Activated CD8-positive, alpha-beta memory T cell treated with anti-CD3 and anti-CD28 coated beads, Interleukin-2, amount 10 ng/mL, durations not matched to agents 7 days and 5 days (primary cell): ENCODE measurements around the gene PAEP. TPM values are rescaled to one million over a fixed set of nuclear protein-coding genes. Genes with fewer than 3 reads are reported as not detected.

ENCODE experiments used
- ATAC-seq: fragments of 150-1000 bp; cut with Tn5 transposase; one replicate; pipeline ENCODE4 v1.10.0; 2021; ENCODE audit warnings: moderate library complexity
- CTCF ChIA-PET: fragments of 350-600 bp; sonication (Branson Sonifier 250); formaldehyde crosslinking; loops from one replicate; lab custom pipeline; 2021; ENCODE audit warnings: antibody characterized with exemption; lab: Charles Lee
- DNase-seq: peaks from one replicate; pipeline ENCODE4 v3.0.0-alpha.2; 2020
- H3K27ac Mint-ChIP-seq: one replicate; pipeline ENCODE4 v1.8.0; 2021; ENCODE audit warnings: mild to moderate bottlenecking, mixed read lengths
- H3K27me3 Mint-ChIP-seq: one replicate; pipeline ENCODE4 v1.8.0; 2021; ENCODE audit warnings: mixed read lengths
- H3K36me3 Mint-ChIP-seq: one replicate; pipeline ENCODE4 v1.8.0; 2021; ENCODE audit warnings: mild to moderate bottlenecking, mixed read lengths
- H3K4me1 Mint-ChIP-seq: one replicate; pipeline ENCODE4 v1.8.0; 2021; ENCODE audit warnings: mixed read lengths
- H3K4me3 Mint-ChIP-seq: one replicate; pipeline ENCODE4 v1.8.0; 2021; ENCODE audit warnings: mild to moderate bottlenecking, moderate library complexity, mixed read lengths
- H3K9me3 Mint-ChIP-seq: one replicate; pipeline ENCODE4 v1.8.0; 2022; ENCODE audit warnings: low read depth, mixed read lengths
- total RNA-seq, 2 experiments: library from RNA; stranded (reverse); gene quantifications; one replicate each; pipeline ENCODE4 v1.2.3, GENCODE V29; 2021

PAEP gene
- total RNA-seq, 2 experiments from 2014 or later, result not detected

DNA sequence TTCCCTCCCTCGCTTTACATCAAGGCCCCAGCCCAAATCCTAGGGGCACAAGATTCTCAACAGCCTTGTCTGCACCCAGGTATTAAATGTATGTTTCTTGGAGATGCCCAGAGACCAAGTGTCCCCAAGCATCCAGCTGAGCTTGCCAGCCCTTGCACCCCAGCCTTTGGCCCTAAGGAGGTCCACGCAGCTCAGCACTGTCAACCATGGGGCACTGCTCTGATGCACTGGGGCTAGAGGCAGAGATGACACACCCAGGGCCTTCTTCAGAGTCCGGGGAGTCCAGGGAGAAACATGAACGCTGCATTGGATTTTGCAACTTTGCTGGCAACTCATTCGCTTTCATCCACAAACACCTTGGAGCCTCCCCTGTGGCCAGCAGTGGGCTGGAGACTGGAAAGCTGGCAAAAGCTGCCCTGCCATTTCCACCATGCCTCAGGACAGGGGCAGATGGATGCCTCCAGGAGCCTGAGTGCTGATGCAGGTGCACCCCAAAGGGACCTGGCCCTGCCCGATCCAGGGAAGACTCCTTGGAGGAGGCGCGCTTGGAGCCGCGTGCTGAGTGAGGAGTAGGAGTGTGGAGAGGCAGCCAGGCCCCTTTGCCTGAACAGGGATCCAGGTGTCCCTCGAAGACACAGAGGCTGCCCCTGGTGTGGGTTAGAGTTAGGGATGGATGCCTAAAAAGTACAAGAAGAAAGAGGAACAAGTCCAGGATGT, 19.3 kb downstream of the PAEP start:
- CTCF ChIA-PET, result no interaction called here
- no peaks in the 10 kb centered on the region for H3K27me3 Mint-ChIP-seq
- H3K27ac Mint-ChIP-seq, result no peak overlapping the region
- DNase-seq (no peak), ATAC-seq (no peak)
- no peaks in the 10 kb centered on the region for H3K9me3 Mint-ChIP-seq
- no peak overlapping the region for H3K4me3 Mint-ChIP-seq
- no peaks in the 10 kb centered on the region for H3K36me3 Mint-ChIP-seq
- H3K4me1 Mint-ChIP-seq, result no peaks in the 10 kb centered on the region

DNA sequence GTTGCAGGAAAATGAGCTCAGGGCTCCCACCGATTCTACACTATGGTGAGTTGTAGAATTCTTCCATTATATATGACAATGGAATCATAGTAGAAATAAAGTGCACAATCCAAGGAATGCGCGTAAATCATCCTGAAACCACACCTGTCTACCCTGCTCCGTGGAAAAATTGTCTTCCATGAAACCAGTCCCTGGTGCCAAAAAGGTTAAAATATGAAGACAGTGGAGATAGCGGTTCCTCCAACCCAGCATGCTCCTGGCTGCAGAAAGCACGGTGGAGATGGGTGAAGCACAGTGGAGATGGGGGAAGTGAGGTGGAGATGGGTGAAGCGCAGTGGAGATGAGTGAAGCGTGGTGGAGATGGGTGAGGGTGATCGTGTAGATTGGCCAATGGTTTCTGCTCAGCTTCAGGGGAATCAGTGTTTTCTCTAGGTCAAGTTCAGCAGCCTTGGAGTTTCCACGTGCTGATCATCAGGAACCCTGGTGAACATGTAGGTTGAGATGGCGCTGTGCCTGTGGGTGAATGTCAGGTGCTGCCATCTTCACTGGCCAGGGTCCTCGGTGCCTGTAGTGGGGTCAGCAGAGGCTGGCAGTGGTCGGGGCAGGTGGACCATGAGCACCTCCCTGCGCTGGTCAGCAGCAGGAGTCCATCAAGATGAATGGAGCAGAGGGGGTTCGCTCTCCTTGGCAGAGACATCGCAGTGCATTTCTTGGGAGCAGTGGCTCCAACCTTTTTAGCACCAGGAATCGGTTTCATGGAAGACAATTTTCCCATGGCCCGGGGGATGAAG, 20.3 kb downstream of the PAEP start:
- H3K9me3 Mint-ChIP-seq, result no peaks in the 10 kb centered on the region
- H3K4me3 Mint-ChIP-seq, result no peak overlapping the region
- peak; percentile 32 for DNase-seq
- H3K27me3 Mint-ChIP-seq, result no peaks in the 10 kb centered on the region
- H3K36me3 Mint-ChIP-seq, result no peaks in the 10 kb centered on the region
- no peaks in the 10 kb centered on the region for H3K4me1 Mint-ChIP-seq
- no peak for ATAC-seq
- H3K27ac Mint-ChIP-seq, result no peak overlapping the region
- CTCF ChIA-PET, result no interaction called here

DNA sequence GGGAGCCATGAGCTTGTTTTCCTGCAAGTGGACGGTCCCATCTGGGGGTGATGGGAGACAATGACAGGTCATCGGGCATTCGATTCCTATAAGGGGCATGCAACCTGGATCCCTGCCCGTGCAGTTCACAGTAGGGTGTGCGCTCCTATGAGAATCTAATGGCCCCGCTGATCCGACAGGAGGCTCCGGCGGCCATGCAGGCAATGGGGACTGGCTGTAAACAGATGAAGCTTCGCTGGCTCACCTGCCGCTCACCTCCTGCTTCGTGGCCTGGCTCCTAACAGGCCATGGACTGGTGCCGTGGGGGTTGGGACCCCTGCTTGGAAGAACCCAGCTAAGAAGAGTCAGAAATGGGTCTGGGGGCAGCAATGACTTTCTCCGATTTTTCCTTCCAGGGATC, 21.0 kb downstream of the PAEP start:
- H3K27me3 Mint-ChIP-seq, result no peaks in the 10 kb centered on the region
- H3K27ac Mint-ChIP-seq, result no peak overlapping the region
- no peak for ATAC-seq
- CTCF ChIA-PET, result no interaction called here
- no peak overlapping the region for H3K4me3 Mint-ChIP-seq
- no peaks in the 10 kb centered on the region for H3K4me1 Mint-ChIP-seq
- H3K9me3 Mint-ChIP-seq, result no peaks in the 10 kb centered on the region
- H3K36me3 Mint-ChIP-seq, result no peaks in the 10 kb centered on the region
- DNase-seq, result no peak

DNA sequence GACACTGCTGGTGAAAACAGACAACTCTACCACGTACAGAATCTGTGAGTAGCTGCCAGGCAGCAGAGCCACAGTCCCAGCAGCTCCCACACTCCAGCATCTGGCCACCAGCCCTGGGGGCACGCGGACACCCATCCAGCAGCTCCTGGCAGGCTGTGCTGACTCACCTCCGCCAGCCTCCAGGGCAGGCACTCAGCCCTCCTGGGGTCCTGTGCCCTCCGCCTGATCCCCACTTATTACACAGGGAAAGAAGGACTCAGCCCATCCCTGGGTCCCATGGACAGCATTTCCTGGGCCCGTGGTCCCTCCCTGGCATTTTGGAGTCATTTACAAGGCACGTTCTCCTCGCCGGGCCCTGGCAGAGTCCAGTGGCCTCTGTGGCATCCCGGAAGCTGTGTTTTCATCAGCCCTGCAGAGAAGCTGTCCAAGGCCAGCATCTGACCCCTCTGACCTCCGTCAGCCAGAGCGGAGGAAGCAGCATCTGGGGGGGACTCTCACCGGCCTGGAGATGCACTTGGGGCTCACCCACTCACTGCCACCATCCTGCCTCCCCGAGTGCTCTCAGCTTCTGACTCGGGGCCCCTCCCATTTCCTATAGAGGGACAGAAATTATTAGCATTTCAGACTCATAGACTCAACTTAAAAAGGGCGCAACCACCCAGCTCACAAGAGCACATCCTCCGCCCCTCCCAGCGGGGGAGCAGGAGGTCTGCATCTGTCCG, 21.6 kb downstream of the PAEP start:
- H3K36me3 Mint-ChIP-seq, result no peaks in the 10 kb centered on the region
- H3K27me3 Mint-ChIP-seq, result no peaks in the 10 kb centered on the region
- ATAC-seq, result no peak
- CTCF ChIA-PET, result no interaction called here
- no peak for DNase-seq
- no peak overlapping the region for H3K27ac Mint-ChIP-seq
- H3K4me3 Mint-ChIP-seq, result no peak overlapping the region
- no peaks in the 10 kb centered on the region for H3K4me1 Mint-ChIP-seq
- H3K9me3 Mint-ChIP-seq, result no peaks in the 10 kb centered on the region

DNA sequence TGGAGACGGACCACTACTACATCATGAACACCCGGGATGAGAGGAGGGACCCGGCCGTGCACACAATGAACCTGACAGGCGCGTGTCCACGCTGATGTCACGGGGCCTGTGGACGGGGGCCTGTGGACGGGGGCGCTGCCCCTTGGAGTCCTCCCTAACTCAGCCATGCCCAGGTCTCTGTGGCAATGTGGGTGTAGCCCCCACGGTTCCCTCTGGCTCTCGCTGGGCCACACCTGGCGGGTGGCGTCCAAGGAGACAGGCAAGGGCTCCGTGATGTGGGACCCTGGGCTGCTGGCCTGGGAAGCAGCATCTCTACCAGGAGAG, 22.1 kb downstream of the PAEP start:
- CTCF ChIA-PET, result no interaction called here
- H3K27me3 Mint-ChIP-seq, result no peaks in the 10 kb centered on the region
- H3K9me3 Mint-ChIP-seq, result no peaks in the 10 kb centered on the region
- no peak overlapping the region for H3K27ac Mint-ChIP-seq
- no peaks in the 10 kb centered on the region for H3K36me3 Mint-ChIP-seq
- DNase-seq (no peak), ATAC-seq (no peak)
- H3K4me1 Mint-ChIP-seq, result no peaks in the 10 kb centered on the region
- H3K4me3 Mint-ChIP-seq, result no peak overlapping the region

DNA sequence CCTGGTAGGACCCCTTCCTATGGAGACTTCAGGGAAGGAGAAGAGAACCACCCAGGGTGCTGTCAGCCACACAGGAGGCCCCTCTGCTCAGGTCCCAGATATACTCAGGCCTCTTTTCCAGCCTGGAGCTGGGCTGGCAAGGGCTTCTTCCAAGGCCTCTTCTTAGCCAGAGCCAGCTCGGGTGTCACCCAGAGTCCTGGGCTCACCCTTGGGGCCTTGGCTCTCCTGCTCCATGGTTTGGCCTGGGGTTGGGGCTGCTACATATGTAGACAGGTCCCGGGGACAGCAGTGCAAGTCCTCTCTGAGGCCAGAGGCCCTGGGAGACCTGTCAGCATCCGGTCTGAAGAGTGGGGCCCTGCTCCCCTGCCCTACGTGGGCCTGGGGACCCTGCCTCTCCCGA, 22.8 kb downstream of the PAEP start:
- no peaks in the 10 kb centered on the region for H3K9me3 Mint-ChIP-seq
- H3K36me3 Mint-ChIP-seq, result no peaks in the 10 kb centered on the region
- H3K4me1 Mint-ChIP-seq, result no peaks in the 10 kb centered on the region
- CTCF ChIA-PET, result no interaction called here
- H3K27me3 Mint-ChIP-seq, result no peaks in the 10 kb centered on the region
- no peak overlapping the region for H3K27ac Mint-ChIP-seq
- ATAC-seq (no peak), DNase-seq (no peak)
- H3K4me3 Mint-ChIP-seq, result no peak overlapping the region

DNA sequence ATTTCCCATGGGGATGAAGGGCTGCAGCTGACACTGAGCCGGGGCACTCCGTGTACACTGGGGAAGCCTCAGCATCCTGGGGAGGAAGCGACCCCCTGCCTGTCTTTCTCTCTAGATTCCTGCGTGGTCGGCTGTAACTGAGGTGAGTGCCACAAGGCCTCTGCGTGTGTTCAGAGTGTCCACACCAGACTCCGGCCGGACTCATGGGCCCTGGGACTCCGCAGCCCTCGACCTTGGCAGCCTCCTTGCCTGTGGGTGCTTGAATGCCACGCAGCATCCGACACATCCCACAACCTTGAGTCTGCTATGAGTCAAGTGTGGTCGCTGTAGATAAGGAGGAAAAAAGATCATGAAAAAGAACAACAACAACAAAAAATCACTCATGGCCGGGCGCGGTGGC, 23.4 kb downstream of the PAEP start:
- no peak for DNase-seq
- no peak overlapping the region for H3K27ac Mint-ChIP-seq
- CTCF ChIA-PET, result no interaction called here

DNA sequence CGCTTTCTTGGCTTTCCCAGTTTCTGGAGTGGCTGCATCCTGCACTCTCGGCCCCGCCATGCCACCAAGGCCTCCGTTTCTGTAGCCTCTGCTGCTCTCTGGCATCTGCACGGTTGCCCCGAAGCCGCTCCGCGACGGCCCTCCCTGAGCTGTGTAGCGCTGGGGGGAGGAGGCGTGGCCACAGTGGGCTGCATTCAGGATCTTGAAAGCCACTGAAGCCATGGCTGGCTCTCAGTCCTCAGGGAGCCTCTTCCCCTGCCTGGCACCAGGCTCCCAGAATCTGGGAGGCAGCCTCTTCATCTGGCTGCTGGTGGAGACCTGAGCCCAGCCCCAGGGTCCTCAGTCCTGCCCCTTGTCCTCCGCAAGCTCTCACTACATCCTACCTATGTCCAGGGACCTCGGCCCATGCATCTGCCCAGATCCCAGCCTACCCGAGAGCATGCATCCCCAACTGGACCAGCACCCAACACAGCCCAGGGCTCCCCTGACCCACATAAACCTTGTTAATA, 25.1 kb downstream of the PAEP start:
- Mint-ChIP-seq H3K4me3 (no peak overlapping the region), H3K9me3 (no peaks in the 10 kb centered on the region), H3K36me3 (no peaks in the 10 kb centered on the region), H3K27me3 (no peaks in the 10 kb centered on the region), H3K4me1 (no peaks in the 10 kb centered on the region), H3K27ac (no peak overlapping the region)
- ATAC-seq, result no peak
- DNase-seq, result no peak
- CTCF ChIA-PET, result no interaction called here

More for the DNA sequence above, 23.4 kb downstream of the PAEP start:
- Mint-ChIP-seq H3K36me3 (no peaks in the 10 kb centered on the region), H3K4me3 (no peak overlapping the region), H3K9me3 (no peaks in the 10 kb centered on the region), H3K27me3 (no peaks in the 10 kb centered on the region), H3K4me1 (no peaks in the 10 kb centered on the region)
- ATAC-seq, result no peak

DNA sequence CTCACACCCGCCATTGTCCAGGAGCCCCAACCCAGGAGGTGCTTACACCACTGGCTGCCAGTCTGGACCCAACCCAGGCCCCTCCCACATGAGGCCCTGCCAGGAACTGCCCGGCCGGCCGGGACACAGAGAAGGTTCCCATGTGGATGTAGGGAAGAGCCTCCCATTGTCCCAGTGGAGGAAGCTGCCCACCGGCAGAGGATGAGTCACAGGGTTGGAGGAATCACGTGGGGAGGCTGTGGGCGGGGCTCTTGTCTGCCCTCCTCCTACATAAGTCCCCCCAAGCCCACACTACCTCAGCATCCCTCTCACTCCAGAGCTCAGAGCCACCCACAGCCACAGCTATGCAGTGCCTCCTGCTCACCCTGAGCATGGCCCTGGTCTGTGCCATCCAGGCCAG, 26.1 kb downstream of the PAEP start:
- H3K27me3 Mint-ChIP-seq, result no peaks in the 10 kb centered on the region
- CTCF ChIA-PET, result no interaction called here
- ATAC-seq (no peak), DNase-seq (no peak)
- no peaks in the 10 kb centered on the region for H3K4me1 Mint-ChIP-seq
- no peak overlapping the region for H3K4me3 Mint-ChIP-seq
- H3K9me3 Mint-ChIP-seq, result no peaks in the 10 kb centered on the region
- no peaks in the 10 kb centered on the region for H3K36me3 Mint-ChIP-seq
- H3K27ac Mint-ChIP-seq, result no peak overlapping the region

DNA sequence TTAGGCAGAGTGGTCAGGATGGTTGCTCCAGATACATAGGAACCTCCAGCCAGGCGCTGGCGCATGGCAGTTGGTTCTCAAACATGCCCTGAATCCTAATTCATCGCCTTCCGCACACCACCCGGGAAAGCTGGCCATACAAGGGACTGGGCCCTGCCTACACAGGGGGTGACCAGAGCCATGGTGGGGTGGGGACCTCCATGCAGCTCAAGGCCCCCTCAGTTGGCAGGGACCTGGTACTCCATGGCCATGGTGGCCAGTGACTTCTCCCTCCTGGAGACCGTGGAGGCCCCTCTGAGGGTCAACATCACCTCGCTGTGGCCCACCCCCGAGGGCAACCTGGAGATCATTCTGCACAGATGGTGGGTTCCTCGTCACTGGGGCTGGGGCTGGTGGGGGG, 26.8 kb downstream of the PAEP start:
- H3K9me3 Mint-ChIP-seq, result no peaks in the 10 kb centered on the region
- no peaks in the 10 kb centered on the region for H3K4me1 Mint-ChIP-seq
- DNase-seq (no peak), ATAC-seq (no peak)
- H3K36me3 Mint-ChIP-seq, result no peaks in the 10 kb centered on the region
- H3K27ac Mint-ChIP-seq, result no peak overlapping the region
- H3K27me3 Mint-ChIP-seq, result no peaks in the 10 kb centered on the region
- H3K4me3 Mint-ChIP-seq, result no peak overlapping the region
- CTCF ChIA-PET, result no interaction called here

DNA sequence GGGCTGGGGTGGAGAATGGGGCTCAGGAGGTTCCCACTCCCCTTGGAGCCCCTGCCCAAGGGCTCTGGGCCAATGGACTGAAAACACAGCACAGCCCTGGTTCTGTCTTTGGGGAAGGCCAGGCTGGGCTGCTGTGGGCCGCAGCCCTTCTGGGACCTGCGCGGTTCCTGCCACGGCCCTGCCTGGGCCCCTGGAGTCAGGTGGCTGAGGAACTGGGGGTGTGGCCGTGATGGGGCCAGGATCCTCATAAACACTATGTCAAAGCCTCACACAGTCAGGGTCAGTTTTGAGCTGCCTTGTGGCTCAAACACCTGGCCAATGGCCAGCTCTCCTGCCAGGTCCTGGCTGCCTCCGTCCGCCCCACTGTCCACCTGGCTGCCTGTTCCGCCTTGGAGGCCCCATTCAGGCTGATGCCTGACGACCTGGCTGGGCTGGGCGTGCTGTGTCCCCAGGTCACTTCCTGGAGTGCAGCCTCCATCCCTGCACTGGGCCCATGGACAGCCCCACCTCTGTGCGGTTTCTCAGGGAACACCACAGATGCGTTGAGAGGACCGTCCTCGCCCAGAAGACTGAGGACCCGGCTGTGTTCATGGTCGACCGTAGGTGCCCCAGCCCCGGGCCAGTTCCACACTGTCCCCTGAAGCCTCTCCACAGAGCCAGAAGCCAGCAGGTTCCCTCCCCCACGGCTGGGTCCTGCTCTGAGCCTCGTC, 27.5 kb downstream of the PAEP start:
- Mint-ChIP-seq H3K36me3 (no peaks in the 10 kb centered on the region), H3K27ac (no peak overlapping the region), H3K27me3 (no peaks in the 10 kb centered on the region), H3K9me3 (no peaks in the 10 kb centered on the region), H3K4me3 (no peak overlapping the region), H3K4me1 (no peaks in the 10 kb centered on the region)
- DNase-seq (no peak), ATAC-seq (no peak)
- CTCF ChIA-PET, result interaction anchor here (1.1 kb wide), 1 partner anchor 13 kb away, joined by 3 read pairs; no protein-coding TSS in a partner anchor

DNA sequence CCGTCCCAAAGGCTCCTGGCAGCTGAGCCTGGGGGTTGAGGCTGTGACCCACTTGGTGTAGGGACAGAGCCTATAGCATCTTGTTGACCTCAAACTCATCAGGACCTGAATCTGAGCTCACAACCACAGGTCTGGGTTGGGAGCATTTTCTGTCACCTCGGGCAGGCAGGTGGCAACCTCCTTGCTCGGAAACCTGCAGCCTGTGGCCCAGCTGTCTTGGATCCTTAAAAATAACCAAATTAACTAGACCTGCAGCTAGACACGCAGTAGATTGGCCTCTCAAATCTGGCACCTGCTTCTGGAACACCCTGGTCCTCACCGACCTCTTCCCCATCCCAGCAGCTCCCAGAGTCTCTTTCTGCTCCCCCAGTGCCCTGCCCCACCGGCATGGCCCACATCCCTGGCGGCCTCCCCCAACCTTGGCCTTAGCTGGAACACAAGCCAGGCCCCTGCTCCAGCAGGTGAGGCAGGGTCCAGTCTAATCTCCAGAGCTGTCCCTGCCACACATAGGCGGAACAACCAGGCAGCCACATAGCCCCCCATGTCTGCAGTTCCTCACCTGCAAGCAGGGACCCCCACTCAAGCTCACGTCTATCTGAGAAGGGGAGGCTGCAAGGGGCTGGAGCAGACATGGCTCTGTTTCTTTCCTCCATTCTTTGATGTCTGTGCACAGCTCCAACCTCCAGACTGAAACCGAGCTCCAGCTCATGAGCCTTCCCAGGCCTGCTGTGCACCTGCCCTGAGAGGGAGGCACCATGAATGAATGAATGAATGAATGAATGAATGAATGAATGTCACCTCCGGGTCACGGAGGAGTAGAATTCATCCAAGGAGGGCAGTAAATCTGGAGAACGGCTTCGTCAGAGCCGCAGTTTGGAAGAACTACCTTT, 28.3 kb downstream of the PAEP start:
- DNase-seq, result no peak
- no peak overlapping the region for H3K27ac Mint-ChIP-seq
- H3K4me1 Mint-ChIP-seq, result no peaks in the 10 kb centered on the region
- CTCF ChIA-PET, result interaction anchor here (1.1 kb wide), 1 partner anchor 13 kb away, joined by 3 read pairs; no protein-coding TSS in a partner anchor
- peaks cover 2% of the 10 kb centered on the region for H3K27me3 Mint-ChIP-seq
- no peaks in the 10 kb centered on the region for H3K36me3 Mint-ChIP-seq
- H3K9me3 Mint-ChIP-seq, result no peaks in the 10 kb centered on the region
- H3K4me3 Mint-ChIP-seq, result no peak overlapping the region
- no peak for ATAC-seq
